ENCODE measurements around the gene TOMT.
A peak's percentile ranks its signal among the peaks of the same experiment; 100 is the strongest.
"Not testable (repeated sequence)": the region's sequence is repeated elsewhere in the genome, so short reads cannot be mapped to it uniquely, and the experiment has no call there.

Gene TOMT

DNA sequence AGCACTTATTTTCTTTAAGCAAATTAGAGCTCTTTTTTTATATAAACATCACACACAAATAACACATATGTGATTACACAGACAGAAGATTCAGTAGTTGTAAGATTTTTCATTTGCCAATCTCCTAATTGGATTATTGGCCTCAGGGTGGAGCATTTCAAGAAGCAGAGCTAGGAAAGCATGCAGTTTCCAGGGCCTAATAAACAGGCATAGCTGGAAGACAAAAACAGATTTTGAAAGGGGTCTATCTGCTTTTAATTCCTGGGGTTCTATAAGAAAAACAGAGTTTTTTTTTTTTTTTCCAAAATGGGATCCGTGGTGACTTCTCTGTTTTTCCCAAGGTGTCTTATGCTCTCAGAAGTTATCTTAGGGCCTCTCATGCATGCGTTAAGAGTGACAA, 22.2 kb downstream of the TOMT start:
- DNase-seq: no peak

DNA sequence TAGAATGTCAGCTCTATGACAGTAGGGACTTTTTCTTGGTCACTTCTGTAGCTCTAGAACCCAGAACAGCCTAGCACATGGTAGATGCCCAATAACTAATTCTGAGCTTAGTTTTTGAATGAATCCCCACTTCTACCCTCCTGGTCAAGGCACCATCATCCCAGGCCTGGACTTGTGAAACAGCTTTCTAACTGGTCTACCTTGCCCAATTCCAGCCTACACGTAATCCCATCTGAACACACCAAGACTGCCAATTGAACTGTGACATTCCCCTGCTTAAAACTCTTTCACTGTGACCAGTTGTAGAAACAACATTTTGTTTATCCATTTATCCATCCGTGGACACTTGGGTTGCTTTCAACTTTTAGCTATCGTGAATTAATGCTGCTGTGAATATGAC, 23.7 kb downstream of the TOMT start:
- no peak for DNase-seq

DNA sequence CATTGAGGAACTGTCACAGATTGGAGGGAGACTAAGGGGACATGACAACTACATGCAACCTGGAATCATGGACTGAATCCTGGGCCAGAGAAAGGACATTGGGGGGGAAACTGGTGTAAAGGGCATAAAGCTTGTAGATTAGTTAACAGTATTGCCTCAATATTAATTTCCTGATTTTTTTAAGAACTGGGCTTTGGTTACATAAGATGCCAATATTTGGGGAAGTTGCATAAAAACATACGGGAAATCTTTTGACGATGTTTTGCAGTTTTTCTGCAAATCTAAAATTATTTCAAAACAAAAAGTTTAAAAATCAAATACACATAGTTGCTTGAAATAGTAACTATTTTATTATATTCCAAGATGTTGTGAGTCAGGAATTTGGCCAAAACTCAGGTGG, 26.9 kb downstream of the TOMT start:
- DNase-seq: no peak

DNA sequence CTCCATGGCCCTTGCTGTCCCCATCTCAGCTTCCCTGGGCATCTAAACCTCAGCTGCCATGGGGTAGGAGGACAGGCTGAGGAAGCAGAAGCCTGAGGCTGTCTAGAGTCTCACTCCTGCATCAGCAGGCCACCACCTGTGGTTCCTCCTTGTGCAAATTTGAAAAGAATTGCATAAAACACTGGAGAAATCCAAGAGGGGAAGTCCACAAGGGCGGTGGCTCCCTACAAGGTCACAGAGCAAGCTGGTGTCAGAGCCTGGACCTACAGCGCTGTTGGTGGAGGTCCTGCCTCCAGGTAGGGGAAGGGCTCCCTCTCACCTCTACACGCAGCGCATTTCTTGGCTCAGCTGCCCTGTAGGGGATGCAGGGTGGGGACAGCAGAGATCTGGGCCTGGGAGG, 29.7 kb downstream of the TOMT start, which contains the start of gene FOLR3:
Gene FOLR3, plus strand, starts transcription at position 253 of the 400 bp plus-strand sequence. CDS start 228 bp downstream, outside the sequence.
- not testable (repeated sequence) for DNase-seq

DNA sequence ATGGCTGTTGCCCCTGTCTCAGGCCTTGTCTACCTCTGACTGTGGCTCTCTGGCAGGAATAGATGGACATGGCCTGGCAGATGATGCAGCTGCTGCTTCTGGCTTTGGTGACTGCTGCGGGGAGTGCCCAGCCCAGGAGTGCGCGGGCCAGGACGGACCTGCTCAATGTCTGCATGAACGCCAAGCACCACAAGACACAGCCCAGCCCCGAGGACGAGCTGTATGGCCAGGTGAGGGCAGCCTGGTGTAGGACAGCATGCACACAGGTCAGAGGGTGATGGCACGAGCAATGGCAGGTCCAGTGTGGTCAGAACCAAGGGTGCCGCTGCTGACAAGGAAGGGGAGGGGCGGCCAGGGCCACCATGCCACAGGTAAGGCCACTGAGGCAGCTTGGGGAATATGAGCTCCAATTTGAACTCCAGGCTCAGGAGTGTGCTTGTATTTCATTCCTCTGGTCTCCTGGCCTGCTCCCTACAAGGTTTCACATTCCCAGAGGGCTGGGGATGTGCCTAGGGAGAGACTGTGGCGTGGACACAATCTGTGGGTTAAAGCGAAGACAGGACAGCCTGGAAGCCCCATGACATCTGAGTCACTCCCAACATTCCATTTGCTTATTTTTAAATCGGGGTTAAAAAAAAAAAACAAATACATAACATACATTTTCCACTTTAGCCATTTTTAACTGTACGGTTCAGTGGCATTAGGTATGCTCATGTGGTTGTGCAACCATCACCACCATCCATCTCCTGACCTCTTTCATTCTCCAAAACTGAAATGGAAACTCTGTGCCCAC, 30.4 kb downstream of the TOMT start:
- DNase-seq: no peak

DNA sequence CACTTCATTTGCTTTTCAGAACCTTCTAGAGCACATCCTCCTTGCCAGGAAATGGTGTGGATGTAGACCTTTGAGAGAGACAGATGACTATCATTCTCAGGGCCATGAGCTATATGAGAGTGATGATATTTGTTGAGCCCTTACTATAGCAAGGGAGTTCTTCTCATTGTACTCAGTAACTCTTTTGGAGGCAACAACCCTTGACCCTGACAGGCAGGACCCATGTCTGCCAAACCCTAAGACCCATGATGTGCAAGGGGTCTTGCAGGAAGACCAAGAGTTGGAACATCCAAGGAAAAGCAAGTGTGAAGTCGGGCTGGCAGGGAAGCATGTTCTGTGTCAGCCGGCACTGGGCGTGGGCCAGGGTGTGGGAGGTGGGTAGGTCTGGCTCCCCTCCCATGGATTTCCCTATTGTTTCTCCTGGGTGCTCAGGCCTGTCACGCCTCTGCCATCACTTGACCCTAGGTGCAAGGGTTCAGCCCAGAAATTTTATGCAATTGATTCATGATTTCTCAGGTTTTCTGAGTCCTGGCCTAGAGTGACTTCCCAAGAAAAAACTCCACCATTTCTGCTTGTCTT, 31.0 kb downstream of the TOMT start:
- DNase-seq: no peak

DNA sequence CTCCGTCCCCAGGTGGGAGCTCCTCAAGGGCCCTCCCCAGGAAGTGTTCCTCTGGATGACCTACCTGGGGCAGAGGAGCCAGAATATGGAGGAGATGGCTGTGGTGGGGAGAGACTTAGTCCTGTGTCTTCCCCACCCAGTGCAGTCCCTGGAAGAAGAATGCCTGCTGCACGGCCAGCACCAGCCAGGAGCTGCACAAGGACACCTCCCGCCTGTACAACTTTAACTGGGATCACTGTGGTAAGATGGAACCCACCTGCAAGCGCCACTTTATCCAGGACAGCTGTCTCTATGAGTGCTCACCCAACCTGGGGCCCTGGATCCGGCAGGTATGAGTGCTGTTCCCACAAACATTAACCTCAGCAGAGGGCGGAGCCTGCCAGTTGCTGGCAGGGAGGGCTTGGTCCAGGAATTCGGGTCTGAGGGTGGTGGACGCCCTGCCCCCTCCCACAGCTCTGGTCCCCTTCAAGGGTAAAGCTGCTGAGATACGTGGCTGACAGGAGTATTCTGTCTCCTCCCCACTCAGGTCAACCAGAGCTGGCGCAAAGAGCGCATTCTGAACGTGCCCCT, 33.2 kb downstream of the TOMT start:
- no peak for DNase-seq

DNA sequence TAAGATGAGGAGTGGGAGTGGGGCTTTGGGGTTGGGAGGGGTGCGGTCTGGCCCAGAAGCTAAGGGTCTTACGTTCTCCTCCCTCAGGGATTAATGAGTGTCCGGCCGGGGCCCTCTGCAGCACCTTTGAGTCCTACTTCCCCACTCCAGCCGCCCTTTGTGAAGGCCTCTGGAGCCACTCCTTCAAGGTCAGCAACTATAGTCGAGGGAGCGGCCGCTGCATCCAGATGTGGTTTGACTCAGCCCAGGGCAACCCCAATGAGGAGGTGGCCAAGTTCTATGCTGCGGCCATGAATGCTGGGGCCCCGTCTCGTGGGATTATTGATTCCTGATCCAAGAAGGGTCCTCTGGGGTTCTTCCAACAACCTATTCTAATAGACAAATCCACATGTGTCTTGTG, 33.8 kb downstream of the TOMT start:
- no peak for DNase-seq

DNA sequence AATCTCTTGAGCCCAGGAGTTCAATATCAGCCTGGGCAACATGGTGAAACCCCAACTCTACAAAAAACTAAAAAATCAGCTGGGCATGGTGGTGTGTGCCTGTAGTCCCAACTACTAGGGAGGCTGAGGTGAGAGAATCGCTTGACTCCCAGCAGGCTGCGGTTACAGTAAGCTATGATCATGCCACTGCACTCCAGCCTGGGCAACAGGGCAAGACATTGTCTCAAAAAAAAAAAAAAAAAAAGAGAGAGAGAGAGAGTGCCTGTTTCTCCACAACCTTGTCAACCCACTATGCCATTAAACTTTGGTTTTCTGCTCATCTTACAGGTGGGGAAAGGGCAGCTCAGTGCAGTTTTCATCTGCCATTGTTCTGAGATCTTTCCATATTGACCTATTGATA, 34.9 kb downstream of the TOMT start:
- no peak for DNase-seq

DNA sequence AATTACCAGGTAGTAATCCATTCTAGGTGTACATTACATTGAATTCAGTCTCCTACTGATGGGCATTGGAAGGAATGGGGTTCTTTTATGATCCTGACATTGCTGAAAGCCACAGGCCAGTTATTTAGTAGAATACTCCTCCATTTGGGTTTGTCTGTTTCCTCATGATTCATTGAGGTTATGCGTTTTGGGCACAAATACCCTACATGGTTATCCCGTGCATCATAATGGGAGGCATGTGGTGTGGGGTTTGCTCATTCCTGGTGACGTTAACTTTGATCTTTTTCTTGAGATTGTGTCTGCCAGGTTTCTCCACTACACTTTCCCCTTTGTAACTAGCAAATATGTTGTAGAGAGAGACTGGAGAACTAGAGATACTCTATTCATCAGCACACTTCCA, 35.3 kb downstream of the TOMT start:
- peak; percentile 17 for DNase-seq

DNA sequence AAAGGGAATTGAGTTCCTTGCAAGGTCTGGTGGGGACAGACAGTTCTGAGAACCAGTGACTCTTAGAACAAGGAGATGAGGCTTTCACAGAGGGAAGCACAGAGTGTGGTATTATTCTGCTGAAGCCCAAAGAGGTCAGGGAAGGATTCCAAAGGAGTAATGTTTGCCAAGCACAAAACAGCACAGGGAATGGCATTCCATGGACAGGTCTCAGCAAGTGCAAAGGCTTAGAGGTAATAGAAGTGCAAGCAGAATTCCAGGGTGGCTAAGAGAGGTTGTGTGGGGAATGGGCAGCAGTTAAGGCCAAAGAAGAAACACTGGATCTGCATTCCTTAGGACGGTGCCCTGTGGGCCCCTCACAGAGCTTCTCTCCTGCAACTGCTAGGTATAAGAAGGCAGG, 36.4 kb downstream of the TOMT start:
- not testable (repeated sequence) for DNase-seq

DNA sequence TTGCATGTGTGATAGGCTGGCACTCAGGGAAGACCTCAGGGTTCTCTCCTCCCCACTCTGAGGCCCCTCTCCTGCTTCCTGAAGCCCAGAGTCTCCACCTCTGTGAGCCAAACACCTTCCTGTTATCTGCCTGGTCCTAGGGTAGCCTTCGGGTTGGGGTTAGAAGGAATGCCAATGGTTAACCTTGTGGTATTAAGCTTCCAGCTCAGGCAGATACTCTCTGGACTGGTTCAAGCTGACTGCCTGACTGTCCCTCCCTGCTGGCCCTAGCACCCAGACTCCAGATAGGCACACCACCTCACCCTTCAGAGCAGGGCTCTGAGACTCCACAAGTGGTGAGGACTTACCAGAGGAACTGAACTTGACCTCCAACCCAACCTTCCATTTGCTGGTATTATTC, 36.8 kb downstream of the TOMT start:
- not testable (repeated sequence) for DNase-seq

DNA sequence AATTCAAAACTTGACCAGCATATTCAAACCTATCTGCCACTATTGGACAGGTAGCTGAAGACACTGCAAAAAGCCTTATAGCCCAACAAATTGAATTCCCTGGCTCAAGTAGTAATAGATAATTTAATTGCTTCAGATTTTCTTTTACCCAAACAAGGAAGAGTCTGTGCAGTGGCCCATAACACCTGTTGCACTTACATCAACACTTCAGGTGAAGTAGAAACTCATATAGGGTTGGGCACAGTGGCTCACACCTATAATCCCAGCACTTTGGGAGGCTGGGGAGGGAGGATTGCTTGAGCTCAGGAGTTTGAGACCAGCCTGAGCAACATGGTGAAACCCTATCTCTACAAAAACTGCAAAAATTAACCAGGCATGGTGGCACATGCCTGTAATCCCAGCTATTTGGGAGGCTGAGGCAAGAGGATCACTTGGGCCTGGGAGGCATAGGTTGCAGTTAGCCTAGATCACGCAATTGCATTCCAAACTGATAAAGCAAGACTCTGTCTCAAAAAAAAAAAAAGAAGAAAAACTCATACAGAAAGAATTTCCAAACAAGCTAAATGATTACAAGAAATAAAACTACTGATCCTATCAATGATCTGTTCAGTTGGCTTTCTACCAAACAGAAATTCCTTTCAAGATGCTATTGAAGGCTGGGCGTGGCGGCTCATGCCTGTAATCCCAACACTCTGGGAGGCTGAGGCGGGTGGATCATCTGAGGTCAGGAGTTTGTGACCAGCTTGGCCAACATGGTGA, 39.3 kb downstream of the TOMT start:
- DNase-seq: no peak

DNA sequence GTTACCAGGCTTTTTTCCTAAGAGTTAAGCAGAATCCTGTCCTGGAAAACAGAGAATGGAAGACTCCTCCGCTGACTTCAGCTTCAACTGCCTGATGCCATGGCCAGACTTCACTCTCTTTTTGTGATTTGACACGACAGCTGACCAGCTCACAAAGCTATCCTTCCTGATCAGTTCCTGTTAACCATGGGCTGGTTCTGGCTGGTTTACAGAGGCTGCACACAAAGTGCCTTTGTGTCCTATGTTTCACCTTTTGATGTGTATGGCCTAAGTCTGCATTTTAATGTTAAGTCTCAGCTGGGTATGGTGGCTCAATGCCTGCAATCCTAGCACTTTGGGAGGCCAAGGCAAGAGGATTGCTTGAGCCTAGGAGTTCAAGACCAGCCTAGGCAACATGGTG, 40.9 kb downstream of the TOMT start:
- no peak for DNase-seq

DNA sequence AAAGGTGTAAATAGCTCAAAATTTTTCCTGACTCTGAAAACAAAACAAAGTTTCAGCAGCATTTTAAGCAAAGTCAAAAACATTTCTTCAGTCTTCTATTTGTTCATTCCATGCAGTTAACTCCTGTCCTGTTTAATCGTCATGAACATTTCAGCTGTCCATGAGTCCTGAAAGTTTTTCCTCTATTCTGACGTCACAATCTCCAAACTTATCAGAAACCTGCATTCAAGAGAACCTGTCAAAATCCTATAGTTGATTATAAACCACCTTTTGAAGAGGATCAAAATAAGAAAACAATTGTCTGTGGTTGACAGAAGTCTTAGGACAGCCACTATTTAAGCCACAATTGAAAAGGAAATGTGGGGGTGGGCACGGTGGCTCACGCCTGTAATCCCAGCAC, 45.2 kb downstream of the TOMT start:
- no peak for DNase-seq

DNA sequence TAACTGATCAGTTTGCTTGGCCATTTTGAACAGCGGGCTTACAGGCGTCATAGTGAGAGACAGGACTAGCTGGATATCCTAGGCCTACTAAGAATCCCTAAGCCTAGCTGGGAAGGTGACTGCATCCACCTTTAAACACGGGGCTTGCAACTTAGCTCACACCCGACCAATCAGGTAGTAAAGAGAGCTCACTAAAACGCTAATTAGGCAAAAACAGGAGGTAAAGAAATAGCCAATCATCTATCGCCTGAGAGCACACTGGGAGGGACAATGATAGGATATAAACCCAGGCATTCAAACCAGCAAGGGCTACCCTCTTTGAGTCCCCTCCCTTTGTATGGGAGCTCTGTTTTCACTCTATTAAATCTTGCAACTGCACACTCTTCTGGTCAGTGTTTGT, 48.1 kb downstream of the TOMT start:
- not testable (repeated sequence) for DNase-seq

DNA sequence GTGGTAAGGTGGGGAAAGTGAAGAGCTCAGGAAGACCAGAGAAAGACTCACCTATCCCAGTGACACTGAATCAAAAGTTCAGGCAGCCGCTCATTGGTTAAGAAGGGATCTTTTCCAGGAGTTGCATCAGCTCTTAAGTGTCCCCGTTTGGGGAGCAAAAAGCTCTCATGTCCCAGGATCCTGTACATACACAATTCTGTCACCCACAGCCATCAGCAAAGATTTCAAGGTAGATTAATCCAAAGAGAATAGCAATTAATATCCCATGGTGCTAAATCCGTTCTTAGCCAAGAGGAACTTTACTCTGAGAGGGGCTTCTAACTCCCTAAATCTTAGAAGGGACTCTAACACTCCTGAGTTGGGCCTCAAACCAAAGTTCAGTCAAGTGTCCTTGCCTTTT, 49.1 kb downstream of the TOMT start:
- DNase-seq: no peak

DNA sequence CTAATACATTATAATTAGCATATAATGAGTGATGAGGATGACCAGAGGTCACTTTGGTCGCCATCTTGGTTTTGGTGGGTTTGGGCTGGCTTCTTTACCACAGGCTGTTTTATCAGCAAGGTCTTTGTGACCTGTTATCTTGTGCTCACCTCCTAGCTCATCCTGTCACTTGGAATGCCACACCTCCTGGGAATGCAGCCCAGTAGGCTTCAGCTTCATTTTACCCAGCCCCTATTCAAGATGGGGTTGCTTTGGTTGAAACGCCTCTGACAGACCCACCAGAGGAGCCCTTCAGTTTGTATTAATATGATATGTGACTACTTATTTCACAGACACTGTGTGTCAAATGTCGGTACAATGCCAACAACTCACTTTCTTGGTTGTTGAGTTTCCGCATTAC, 50.0 kb downstream of the TOMT start:
- DNase-seq: no peak

DNA sequence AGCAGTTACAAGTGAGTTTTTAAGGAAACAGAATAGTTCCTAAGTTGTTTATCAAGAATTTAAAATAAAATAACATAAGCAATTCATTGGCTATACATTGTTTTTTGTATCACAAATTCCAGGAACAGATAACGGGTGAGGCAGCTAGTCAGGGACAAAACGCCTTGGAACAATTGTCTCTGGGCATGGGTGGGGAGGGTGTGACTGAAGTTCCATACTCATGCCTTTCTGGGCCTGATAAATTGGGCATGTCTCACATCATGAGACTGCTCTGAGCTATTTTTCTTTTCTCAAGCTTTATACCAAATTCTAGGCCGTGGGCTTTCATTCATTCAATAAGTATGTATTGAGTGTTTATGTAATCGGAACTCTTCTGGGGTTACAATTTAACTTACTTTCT, 51.4 kb downstream of the TOMT start:
- no peak for DNase-seq

Data from GOT3 (cell line).